ENCODE data around the gene FBXO21. TPM values are rescaled to one million over a fixed set of nuclear protein-coding genes. Genes with fewer than 3 reads are reported as not detected.

FBXO21 gene
- total and polyA plus RNA-seq, 2 of the 13 experiments (the other 11 are each of a cell fraction or from before 2014, with no cell fraction given): 15.6 to 32.5 TPM

DNA sequence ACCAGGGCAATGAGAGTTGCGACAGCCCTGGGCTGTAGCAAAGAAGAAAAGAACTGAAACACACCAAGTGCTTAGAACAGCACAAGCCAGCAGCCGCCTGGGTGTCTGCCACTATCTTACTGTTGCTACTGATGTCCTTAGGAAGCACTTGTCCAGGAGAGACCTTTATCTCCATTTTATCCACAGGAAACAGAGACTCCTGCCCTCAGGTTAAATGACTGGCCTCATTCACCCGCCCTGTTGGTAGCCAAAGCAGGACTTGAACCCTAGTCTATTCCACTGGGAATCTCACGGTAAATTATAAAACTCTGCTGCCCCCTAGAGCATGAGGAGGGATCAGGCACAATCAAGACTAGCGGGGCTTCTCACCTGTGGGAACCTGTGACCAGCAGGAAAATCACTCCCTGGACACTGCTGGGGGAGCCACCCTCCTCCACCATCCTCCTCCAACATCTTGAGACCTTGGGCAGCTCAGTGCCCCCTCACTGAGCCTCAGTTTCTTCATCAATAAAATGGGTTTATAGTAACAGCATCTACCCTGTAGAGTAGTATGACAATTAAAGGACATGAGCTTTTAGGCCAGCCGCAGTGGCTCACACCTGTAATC, 70.6 kb downstream of the FBXO21 start (continued):
- TF ChIP-seq, protein P1, sequence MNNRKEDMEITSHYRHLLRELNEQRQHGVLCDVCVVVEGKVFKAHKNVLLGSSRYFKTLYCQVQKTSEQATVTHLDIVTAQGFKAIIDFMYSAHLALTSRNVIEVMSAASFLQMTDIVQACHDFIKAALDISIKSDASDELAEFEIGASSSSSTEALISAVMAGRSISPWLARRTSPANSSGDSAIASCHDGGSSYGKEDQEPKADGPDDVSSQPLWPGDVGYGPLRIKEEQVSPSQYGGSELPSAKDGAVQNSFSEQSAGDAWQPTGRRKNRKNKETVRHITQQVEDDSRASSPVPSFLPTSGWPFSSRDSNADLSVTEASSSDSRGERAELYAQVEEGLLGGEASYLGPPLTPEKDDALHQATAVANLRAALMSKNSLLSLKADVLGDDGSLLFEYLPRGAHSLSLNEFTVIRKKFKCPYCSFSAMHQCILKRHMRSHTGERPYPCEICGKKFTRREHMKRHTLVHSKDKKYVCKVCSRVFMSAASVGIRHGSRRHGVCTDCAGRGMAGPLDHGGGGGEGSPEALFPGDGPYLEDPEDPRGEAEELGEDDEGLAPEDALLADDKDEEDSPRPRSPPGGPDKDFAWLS (CRISPR knock-in tag; IDR thresholded peaks at IDR 0.05; ENCODE audit: borderline replicate concordance): no peak
- TF ChIP-seq, protein P2, sequence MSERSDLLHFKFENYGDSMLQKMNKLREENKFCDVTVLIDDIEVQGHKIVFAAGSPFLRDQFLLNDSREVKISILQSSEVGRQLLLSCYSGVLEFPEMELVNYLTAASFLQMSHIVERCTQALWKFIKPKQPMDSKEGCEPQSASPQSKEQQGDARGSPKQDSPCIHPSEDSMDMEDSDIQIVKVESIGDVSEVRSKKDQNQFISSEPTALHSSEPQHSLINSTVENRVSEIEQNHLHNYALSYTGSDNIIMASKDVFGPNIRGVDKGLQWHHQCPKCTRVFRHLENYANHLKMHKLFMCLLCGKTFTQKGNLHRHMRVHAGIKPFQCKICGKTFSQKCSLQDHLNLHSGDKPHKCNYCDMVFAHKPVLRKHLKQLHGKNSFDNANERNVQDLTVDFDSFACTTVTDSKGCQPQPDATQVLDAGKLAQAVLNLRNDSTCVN (CRISPR knock-in tag; IDR thresholded peaks at IDR 0.05; ENCODE audit: borderline replicate concordance): no peak
- TF ChIP-seq ZFYVE20 (CRISPR knock-in tag; IDR thresholded peaks at IDR 0.05; ENCODE audit: borderline replicate concordance, low read depth): no peak
- 0 out of 2 replicates have a peak, but pooled peaks have one; percentile 33 for TF ChIP-seq DPF2 (CRISPR knock-in tag; IDR thresholded peaks at IDR 0.05; ENCODE audit: borderline replicate concordance, low read depth)
- no peak for TF ChIP-seq ZNF720 (CRISPR knock-in tag; IDR thresholded peaks at IDR 0.05)
- TF ChIP-seq, protein P3, sequence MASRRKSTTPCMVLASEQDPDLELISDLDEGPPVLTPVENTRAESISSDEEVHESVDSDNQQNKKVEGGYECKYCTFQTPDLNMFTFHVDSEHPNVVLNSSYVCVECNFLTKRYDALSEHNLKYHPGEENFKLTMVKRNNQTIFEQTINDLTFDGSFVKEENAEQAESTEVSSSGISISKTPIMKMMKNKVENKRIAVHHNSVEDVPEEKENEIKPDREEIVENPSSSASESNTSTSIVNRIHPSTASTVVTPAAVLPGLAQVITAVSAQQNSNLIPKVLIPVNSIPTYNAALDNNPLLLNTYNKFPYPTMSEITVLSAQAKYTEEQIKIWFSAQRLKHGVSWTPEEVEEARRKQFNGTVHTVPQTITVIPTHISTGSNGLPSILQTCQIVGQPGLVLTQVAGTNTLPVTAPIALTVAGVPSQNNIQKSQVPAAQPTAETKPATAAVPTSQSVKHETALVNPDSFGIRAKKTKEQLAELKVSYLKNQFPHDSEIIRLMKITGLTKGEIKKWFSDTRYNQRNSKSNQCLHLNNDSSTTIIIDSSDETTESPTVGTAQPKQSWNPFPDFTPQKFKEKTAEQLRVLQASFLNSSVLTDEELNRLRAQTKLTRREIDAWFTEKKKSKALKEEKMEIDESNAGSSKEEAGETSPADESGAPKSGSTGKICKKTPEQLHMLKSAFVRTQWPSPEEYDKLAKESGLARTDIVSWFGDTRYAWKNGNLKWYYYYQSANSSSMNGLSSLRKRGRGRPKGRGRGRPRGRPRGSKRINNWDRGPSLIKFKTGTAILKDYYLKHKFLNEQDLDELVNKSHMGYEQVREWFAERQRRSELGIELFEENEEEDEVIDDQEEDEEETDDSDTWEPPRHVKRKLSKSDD (CRISPR knock-in tag; IDR thresholded peaks at IDR 0.05; ENCODE audit: low read depth): no peak
- TF ChIP-seq HMG20A (CRISPR knock-in tag; IDR thresholded peaks at IDR 0.05; ENCODE audit: borderline replicate concordance): no peak
- TF ChIP-seq, protein P4, sequence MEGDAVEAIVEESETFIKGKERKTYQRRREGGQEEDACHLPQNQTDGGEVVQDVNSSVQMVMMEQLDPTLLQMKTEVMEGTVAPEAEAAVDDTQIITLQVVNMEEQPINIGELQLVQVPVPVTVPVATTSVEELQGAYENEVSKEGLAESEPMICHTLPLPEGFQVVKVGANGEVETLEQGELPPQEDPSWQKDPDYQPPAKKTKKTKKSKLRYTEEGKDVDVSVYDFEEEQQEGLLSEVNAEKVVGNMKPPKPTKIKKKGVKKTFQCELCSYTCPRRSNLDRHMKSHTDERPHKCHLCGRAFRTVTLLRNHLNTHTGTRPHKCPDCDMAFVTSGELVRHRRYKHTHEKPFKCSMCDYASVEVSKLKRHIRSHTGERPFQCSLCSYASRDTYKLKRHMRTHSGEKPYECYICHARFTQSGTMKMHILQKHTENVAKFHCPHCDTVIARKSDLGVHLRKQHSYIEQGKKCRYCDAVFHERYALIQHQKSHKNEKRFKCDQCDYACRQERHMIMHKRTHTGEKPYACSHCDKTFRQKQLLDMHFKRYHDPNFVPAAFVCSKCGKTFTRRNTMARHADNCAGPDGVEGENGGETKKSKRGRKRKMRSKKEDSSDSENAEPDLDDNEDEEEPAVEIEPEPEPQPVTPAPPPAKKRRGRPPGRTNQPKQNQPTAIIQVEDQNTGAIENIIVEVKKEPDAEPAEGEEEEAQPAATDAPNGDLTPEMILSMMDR (CRISPR knock-in tag; IDR thresholded peaks at IDR 0.05): peak; percentile 85
- TF ChIP-seq ISL2 (CRISPR knock-in tag; IDR thresholded peaks at IDR 0.05): no peak
- TF ChIP-seq ZNF543 (CRISPR knock-in tag; IDR thresholded peaks at IDR 0.05): 0 out of 2 replicates have a peak, but pooled peaks have one; percentile 49
- peak; percentile 68; the same call in 1 of the 2 replicates for TF ChIP-seq ZNF501 (CRISPR knock-in tag; IDR thresholded peaks at IDR 0.05)
- no peak for TF ChIP-seq DMAP1 (CRISPR knock-in tag; IDR thresholded peaks at IDR 0.05)
- peak; percentile 89 for TF ChIP-seq STAG1 (CRISPR knock-in tag; IDR thresholded peaks at IDR 0.05)
- TF ChIP-seq, protein P5, sequence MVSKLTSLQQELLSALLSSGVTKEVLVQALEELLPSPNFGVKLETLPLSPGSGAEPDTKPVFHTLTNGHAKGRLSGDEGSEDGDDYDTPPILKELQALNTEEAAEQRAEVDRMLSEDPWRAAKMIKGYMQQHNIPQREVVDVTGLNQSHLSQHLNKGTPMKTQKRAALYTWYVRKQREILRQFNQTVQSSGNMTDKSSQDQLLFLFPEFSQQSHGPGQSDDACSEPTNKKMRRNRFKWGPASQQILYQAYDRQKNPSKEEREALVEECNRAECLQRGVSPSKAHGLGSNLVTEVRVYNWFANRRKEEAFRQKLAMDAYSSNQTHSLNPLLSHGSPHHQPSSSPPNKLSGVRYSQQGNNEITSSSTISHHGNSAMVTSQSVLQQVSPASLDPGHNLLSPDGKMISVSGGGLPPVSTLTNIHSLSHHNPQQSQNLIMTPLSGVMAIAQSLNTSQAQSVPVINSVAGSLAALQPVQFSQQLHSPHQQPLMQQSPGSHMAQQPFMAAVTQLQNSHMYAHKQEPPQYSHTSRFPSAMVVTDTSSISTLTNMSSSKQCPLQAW (CRISPR knock-in tag; IDR thresholded peaks at IDR 0.05): no peak
- peak; percentile 81; the same call in 1 of the 2 replicates for TF ChIP-seq ZNF383 (CRISPR knock-in tag; IDR thresholded peaks at IDR 0.05; ENCODE audit: borderline replicate concordance)
- TF ChIP-seq, protein P6, sequence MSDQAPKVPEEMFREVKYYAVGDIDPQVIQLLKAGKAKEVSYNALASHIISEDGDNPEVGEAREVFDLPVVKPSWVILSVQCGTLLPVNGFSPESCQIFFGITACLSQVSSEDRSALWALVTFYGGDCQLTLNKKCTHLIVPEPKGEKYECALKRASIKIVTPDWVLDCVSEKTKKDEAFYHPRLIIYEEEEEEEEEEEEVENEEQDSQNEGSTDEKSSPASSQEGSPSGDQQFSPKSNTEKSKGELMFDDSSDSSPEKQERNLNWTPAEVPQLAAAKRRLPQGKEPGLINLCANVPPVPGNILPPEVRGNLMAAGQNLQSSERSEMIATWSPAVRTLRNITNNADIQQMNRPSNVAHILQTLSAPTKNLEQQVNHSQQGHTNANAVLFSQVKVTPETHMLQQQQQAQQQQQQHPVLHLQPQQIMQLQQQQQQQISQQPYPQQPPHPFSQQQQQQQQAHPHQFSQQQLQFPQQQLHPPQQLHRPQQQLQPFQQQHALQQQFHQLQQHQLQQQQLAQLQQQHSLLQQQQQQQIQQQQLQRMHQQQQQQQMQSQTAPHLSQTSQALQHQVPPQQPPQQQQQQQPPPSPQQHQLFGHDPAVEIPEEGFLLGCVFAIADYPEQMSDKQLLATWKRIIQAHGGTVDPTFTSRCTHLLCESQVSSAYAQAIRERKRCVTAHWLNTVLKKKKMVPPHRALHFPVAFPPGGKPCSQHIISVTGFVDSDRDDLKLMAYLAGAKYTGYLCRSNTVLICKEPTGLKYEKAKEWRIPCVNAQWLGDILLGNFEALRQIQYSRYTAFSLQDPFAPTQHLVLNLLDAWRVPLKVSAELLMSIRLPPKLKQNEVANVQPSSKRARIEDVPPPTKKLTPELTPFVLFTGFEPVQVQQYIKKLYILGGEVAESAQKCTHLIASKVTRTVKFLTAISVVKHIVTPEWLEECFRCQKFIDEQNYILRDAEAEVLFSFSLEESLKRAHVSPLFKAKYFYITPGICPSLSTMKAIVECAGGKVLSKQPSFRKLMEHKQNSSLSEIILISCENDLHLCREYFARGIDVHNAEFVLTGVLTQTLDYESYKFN (CRISPR knock-in tag; conservative IDR thresholded peaks at IDR 0.05): 0 out of 2 replicates have a peak, but pooled peaks have one; percentile 14

Data from HepG2 (cell line).